ENCODE results near the gene C14orf93.

DNA sequence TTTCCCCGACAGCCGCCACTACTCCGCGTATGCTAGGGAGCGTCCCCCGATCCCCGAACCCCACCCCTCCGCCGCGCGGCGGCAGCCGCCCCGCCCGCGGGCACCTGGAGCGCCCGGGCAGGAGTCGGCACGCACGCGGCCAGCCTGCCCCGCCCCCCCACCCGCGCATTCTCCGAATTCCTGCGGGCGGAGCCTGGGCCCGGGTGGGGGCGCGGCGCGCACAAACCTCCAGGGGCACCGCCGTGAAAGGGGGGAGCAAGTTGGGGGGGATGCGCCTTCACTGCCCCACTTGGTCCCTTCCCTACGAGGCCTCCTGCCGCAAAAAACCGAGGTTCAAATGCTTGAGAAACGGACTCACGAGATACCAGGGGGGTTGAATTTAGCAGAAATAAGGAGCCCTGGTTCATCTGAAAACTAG is 29.3 kb downstream of the C14orf93 start:
- TF ChIP-seq, protein P1, sequence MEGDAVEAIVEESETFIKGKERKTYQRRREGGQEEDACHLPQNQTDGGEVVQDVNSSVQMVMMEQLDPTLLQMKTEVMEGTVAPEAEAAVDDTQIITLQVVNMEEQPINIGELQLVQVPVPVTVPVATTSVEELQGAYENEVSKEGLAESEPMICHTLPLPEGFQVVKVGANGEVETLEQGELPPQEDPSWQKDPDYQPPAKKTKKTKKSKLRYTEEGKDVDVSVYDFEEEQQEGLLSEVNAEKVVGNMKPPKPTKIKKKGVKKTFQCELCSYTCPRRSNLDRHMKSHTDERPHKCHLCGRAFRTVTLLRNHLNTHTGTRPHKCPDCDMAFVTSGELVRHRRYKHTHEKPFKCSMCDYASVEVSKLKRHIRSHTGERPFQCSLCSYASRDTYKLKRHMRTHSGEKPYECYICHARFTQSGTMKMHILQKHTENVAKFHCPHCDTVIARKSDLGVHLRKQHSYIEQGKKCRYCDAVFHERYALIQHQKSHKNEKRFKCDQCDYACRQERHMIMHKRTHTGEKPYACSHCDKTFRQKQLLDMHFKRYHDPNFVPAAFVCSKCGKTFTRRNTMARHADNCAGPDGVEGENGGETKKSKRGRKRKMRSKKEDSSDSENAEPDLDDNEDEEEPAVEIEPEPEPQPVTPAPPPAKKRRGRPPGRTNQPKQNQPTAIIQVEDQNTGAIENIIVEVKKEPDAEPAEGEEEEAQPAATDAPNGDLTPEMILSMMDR (IDR thresholded peaks at IDR 0.05), result peak in 1 of 6 experiments; percentile 4
- TF ChIP-seq POLR2A (IDR thresholded peaks at IDR 0.05), result peak in 1 of 4 donors; percentile 52

Measured in esophagus squamous epithelium (tissue), 4 donors.